Neuronal stem cell (in vitro differentiated cells): ENCODE results near the gene BTBD10.

Experiments used
- DNase-seq: peaks from one replicate; pipeline ENCODE4 v3.0.0-alpha.2; 2013; ENCODE audit warnings: low spot score
- H2AFZ ChIP-seq: one replicate; pipeline ENCODE4 v1.6.1; 2013; ENCODE audit warnings: mild to moderate bottlenecking, low read length, inconsistent platforms
- H2AK5ac ChIP-seq: 2 replicates; pipeline ENCODE4 v1.6.1; 2013; ENCODE audit warnings: low read depth, mild to moderate bottlenecking, inconsistent platforms, low read length, moderate library complexity, mixed read lengths
- H2BK120ac ChIP-seq: 2 replicates; pipeline ENCODE4 v1.6.1; 2013; ENCODE audit warnings: low read depth, mild to moderate bottlenecking, inconsistent platforms, low read length, moderate library complexity, mixed read lengths
- H2BK12ac ChIP-seq: one replicate; pipeline ENCODE4 v1.6.1; 2013; ENCODE audit warnings: low read length, inconsistent platforms
- H2BK15ac ChIP-seq: 2 replicates; pipeline ENCODE4 v1.6.1; 2013; ENCODE audit warnings: mild to moderate bottlenecking, low read length, inconsistent platforms, mixed read lengths
- H2BK5ac ChIP-seq: one replicate; pipeline ENCODE4 v1.6.1; 2013; ENCODE audit warnings: inconsistent platforms, mild to moderate bottlenecking, low read length, moderate library complexity
- H3K14ac ChIP-seq: one replicate; pipeline ENCODE4 v1.6.1; 2013; ENCODE audit warnings: low read length, inconsistent platforms
- H3K18ac ChIP-seq: 2 replicates; pipeline ENCODE4 v1.6.1; 2013; ENCODE audit warnings: low read length, inconsistent platforms
- H3K23ac ChIP-seq: 2 replicates; pipeline ENCODE4 v1.6.1; 2013; ENCODE audit warnings: low read depth, mild to moderate bottlenecking, mixed read lengths, low read length, inconsistent platforms; ENCODE audit not compliant: poor library complexity
- H3K27ac ChIP-seq: replicated peaks from 3 replicates; pipeline ENCODE4 v1.5.1; 2013; ENCODE audit warnings: low read length, inconsistent platforms
- H3K27me3 ChIP-seq, 3 experiments: 2 replicates each; pipeline ENCODE4 v1.6.1; 2013; ENCODE audit warnings: low read length in 3 of 3, mild to moderate bottlenecking in 2 of 3, inconsistent platforms in 1 of 3, low read depth in 1 of 3, mixed read lengths in 1 of 3, moderate library complexity in 1 of 3; ENCODE audit not compliant: control insufficient read depth in 3 of 3, insufficient read depth in 3 of 3
- H3K36me3 ChIP-seq, 2 donors: replicated peaks in 1 of 2; 2 replicates each; pipeline ENCODE4 v1.6.1; 2013; ENCODE audit warnings: low read length in 2 of 2; ENCODE audit not compliant: control insufficient read depth in 2 of 2, insufficient read depth in 2 of 2
- H3K4ac ChIP-seq: 2 replicates; pipeline ENCODE4 v1.6.1; 2013; ENCODE audit warnings: inconsistent platforms, mild to moderate bottlenecking, low read length, moderate library complexity
- H3K4me1 ChIP-seq, 2 donors: 1 replicate in 1 of 2; 2 replicates in 1 of 2; pipeline ENCODE4 v1.6.1; 2013; ENCODE audit warnings: low read length in 2 of 2, low read depth in 1 of 2; ENCODE audit not compliant: control insufficient read depth in 2 of 2, insufficient read depth in 1 of 2
- H3K4me2 ChIP-seq: one replicate; pipeline ENCODE4 v1.6.1; 2013; ENCODE audit warnings: mild to moderate bottlenecking, low read length, inconsistent platforms; ENCODE audit not compliant: insufficient read depth, poor library complexity, severe bottlenecking
- H3K4me3 ChIP-seq, 2 donors: 2 replicates each; pipeline ENCODE4 v1.5.1; 2013; ENCODE audit warnings: low read length in 2 of 2, mild to moderate bottlenecking in 2 of 2, inconsistent platforms in 1 of 2, moderate library complexity in 1 of 2
- H3K79me1 ChIP-seq: one replicate; pipeline ENCODE4 v1.6.1; 2013; ENCODE audit warnings: low read depth, mild to moderate bottlenecking, inconsistent platforms, low read length, moderate library complexity
- H3K9ac ChIP-seq: one replicate; pipeline ENCODE4 v1.6.1; 2013; ENCODE audit warnings: mild to moderate bottlenecking, low read depth, low read length, inconsistent platforms; ENCODE audit not compliant: poor library complexity
- H3K9me3 ChIP-seq, 2 donors: replicated peaks in 1 of 2; 2 replicates each; pipeline versions ENCODE3 to v1.6.1; 2013; ENCODE audit warnings: low read length in 2 of 2, mild to moderate bottlenecking in 2 of 2, inconsistent platforms in 1 of 2, low read depth in 1 of 2, mixed read lengths in 1 of 2, moderate library complexity in 1 of 2; ENCODE audit not compliant: control insufficient read depth in 2 of 2, insufficient read depth in 1 of 2
- H4K8ac ChIP-seq: one replicate; pipeline ENCODE4 v1.6.1; 2013; ENCODE audit warnings: low read depth, mild to moderate bottlenecking, inconsistent platforms, low read length, moderate library complexity
- H4K91ac ChIP-seq: one replicate; pipeline ENCODE4 v1.6.1; 2013; ENCODE audit warnings: low read length, low read depth, mild to moderate bottlenecking, inconsistent platforms; ENCODE audit not compliant: poor library complexity
- whole genome bisulfite sequencing, 2 donors: extraction: QIAGEN DNeasy Blood & Tissue Kit; methylation state at CpG; one replicate each; pipeline ENCODE4 v1.1.7; 2013; ENCODE audit warnings: missing lambda C conversion rate in 2 of 2, mixed read lengths in 1 of 2; ENCODE audit not compliant: insufficient read length in 2 of 2, insufficient replicate concordance in 1 of 2; ENCODE audit errors: extremely low coverage in 2 of 2; 5-methylcytosine and 5-hydroxymethylcytosine counted together

Gene BTBD10

GRCh38 chr11:13364388-13364787 lies 98.6 kb downstream of the BTBD10 start:
- Histone ChIP-seq H3K14ac (no peak overlapping the region), H3K4me2 (no peak overlapping the region), H3K4ac (no peak overlapping the region), H4K91ac (no peak overlapping the region), H3K9ac (no peak overlapping the region), H2BK120ac (no peak overlapping the region), H2BK5ac (no peak overlapping the region), H3K27me3 (no peaks in the 10 kb centered on the region), H2BK12ac (no peak overlapping the region), H2BK15ac (no peak overlapping the region), H3K4me1 (peaks cover 3 to 6% of the 10 kb centered on the region in 2 donors), H3K79me1 (no peaks in the 10 kb centered on the region), H3K23ac (no peak overlapping the region), H2AK5ac (no peak overlapping the region), H2AFZ (no peak overlapping the region), H3K9me3 (no peaks in the 10 kb centered on the region), H3K36me3 (peaks cover 0 to 7% of the 10 kb centered on the region in 2 donors), H3K27ac (no peak overlapping the region), H4K8ac (no peak overlapping the region), H3K18ac (no peak overlapping the region), H3K4me3 (no peak overlapping the region)
- no peak for DNase-seq
- no CpG with 5 or more reads among the region's 2 CpGs for WGBS, 2 donors

GRCh38 chr11:13362596-13363109 lies 100.4 kb downstream of the BTBD10 start:
- no peak overlapping the region for H2BK15ac ChIP-seq
- H2BK12ac ChIP-seq = no peak overlapping the region
- no peak overlapping the region for H3K4me3 ChIP-seq
- H3K36me3 ChIP-seq = peaks cover 0 to 7% of the 10 kb centered on the region in 2 donors
- no peak overlapping the region for H3K27ac ChIP-seq
- no peak overlapping the region for H3K14ac ChIP-seq
- no peak overlapping the region for H3K18ac ChIP-seq
- H4K91ac ChIP-seq = no peak overlapping the region
- no peak overlapping the region for H3K4ac ChIP-seq
- no peaks in the 10 kb centered on the region for H3K9me3 ChIP-seq
- no peaks in the 10 kb centered on the region for H3K27me3 ChIP-seq
- no peak overlapping the region for H2BK5ac ChIP-seq
- no peak overlapping the region for H2AFZ ChIP-seq
- no CpG with 5 or more reads among the region's 9 CpGs for WGBS, 2 donors
- no peak overlapping the region for H2BK120ac ChIP-seq
- no peak overlapping the region for H3K23ac ChIP-seq
- peaks cover 5 to 6% of the 10 kb centered on the region in 2 donors for H3K4me1 ChIP-seq
- no peak overlapping the region for H2AK5ac ChIP-seq
- no peak overlapping the region for H4K8ac ChIP-seq
- no peak overlapping the region for H3K4me2 ChIP-seq
- H3K79me1 ChIP-seq = no peaks in the 10 kb centered on the region
- DNase-seq = no peak
- H3K9ac ChIP-seq = no peak overlapping the region

GRCh38 chr11:13358596-13359270 lies 104.3 kb downstream of the BTBD10 start:
- Histone ChIP-seq H3K4me3 (no peak overlapping the region), H3K4me1 (peaks cover 3 to 6% of the 10 kb centered on the region in 2 donors), H3K36me3 (peaks cover 0 to 7% of the 10 kb centered on the region in 2 donors), H2BK120ac (no peak overlapping the region), H3K9ac (no peak overlapping the region), H3K14ac (no peak overlapping the region), H4K91ac (no peak overlapping the region), H2AK5ac (no peak overlapping the region), H4K8ac (no peak overlapping the region), H2AFZ (no peak overlapping the region), H2BK5ac (no peak overlapping the region), H3K4me2 (no peak overlapping the region), H3K27me3 (no peaks in the 10 kb centered on the region), H3K79me1 (no peaks in the 10 kb centered on the region), H3K9me3 (no peaks in the 10 kb centered on the region), H3K4ac (no peak overlapping the region), H3K27ac (no peak overlapping the region), H3K18ac (no peak overlapping the region), H2BK15ac (no peak overlapping the region), H2BK12ac (no peak overlapping the region), H3K23ac (no peak overlapping the region)
- DNase-seq = no peak
- WGBS, 2 donors = no CpG with 5 or more reads among the region's 6 CpGs

GRCh38 chr11:13357232-13357631 lies 105.8 kb downstream of the BTBD10 start:
- Histone ChIP-seq H3K27me3 (no peaks in the 10 kb centered on the region), H2BK12ac (no peak overlapping the region), H3K36me3 (peaks cover 0 to 7% of the 10 kb centered on the region in 2 donors), H2BK15ac (no peak overlapping the region), H3K9ac (no peak overlapping the region), H3K4me3 (no peak overlapping the region), H3K9me3 (no peaks in the 10 kb centered on the region), H3K4me2 (no peak overlapping the region), H4K91ac (no peak overlapping the region), H4K8ac (no peak overlapping the region), H3K14ac (peak overlapping the region; percentile 41), H3K18ac (peak overlapping the region; percentile 13), H3K27ac (no peak overlapping the region), H3K23ac (no peak overlapping the region), H2BK120ac (no peak overlapping the region), H3K4me1 (peaks cover 3 to 6% of the 10 kb centered on the region in 2 donors), H2AFZ (no peak overlapping the region), H3K79me1 (no peaks in the 10 kb centered on the region), H2AK5ac (peak overlapping the region; percentile 72), H2BK5ac (no peak overlapping the region), H3K4ac (no peak overlapping the region)
- no peak for DNase-seq
- WGBS, 2 donors = no CpG with 5 or more reads among the region's 9 CpGs
